IPS-NIHi7 (cell line): ENCODE measurements around the gene GNAI2.
"Not testable (repeated sequence)": the region's sequence is repeated elsewhere in the genome, so short reads cannot be mapped to it uniquely, and the experiment has no call there.

Experiments used
- DNase-seq: peaks from one replicate; pipeline ENCODE4 v3.0.0; 2012; ENCODE audit warnings: mixed read lengths; ENCODE audit errors: extremely low spot score

The GNAI2 gene

GRCh38 chr3:50245251-50245745 lies 9.3 kb downstream of the GNAI2 start:
- DNase-seq = no peak

DNA sequence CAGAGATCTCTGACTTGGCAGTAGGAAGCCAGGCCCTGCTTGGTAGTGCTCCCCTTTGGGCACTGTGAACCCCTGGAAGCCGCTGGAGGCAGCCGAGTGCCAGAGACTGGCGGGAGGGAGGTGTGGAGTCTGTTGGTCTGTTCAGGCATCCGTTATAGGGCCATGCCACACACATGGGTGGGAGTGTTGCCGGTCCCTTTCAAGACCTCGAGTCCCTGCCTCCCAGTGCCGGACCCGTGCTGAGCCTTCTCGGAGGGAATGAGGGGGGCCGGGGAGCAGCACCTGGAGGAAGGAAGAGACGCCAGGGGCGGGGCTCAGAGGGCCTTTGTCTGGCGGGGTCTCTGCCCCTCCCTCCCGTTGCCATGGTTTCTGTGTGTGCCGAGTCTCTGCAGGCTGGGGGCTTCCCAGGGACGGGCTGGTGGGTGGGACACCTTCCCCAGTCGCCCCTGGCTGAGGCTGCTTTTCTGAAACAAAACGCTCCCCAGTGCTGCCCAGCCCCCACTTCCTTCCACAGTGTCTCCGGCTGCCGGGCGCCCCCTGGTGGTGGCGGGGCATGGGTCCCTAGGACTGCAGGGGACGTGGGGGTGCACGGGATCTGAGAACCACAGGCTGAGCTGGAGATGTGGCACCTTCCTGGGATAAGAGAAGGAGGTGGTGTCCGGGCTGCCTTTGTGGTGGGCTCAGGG lies 10.0 kb downstream of the GNAI2 start:
- peak; percentile 83 for DNase-seq

DNA sequence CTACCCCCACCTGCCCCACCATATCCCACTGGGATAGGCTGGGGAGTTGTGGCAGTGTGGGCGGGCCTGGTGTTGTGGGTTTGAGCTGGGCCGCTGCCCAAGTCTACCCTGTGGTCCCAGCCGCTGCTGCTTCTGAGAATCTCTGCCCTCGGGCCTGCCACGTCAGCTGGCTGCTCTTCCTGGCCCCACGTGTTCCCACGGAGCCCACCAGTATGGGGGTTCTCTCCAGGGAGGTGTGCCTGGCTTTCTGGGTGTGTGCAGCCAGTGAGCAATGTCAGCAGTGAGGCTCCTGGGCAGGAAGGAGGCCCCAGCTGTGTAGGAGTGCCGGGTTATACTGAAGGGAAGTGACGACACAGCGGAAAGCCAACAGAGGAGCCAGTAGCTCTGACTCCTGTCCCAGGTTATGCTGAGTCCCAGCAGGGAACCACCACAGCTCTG lies 10.5 kb downstream of the GNAI2 start:
- no peak for DNase-seq

GRCh38 chr3:50248387-50248786 lies 12.4 kb downstream of the GNAI2 start:
- no peak for DNase-seq

DNA sequence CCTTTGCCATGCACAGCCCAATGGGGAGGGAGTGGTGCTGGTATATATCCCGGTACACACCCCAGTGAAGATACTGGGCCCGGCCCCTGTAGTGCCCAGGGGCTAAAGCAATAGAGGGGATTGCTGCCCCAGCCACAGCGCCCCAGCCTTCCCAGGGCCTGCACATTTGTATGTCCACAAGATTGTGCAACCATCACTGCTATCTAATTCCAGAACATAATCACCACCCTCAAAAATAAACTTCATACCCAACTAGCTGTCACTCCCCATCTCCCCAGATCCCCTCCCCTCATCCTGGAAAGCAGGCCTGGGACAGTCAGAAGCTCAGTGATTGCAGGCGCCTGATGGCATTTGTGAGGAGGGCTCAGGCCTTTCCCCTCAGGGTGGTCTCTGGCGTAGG lies 13.5 kb downstream of the GNAI2 start:
- DNase-seq = no peak

GRCh38 chr3:50250514-50250913 lies 14.5 kb downstream of the GNAI2 start:
- no peak for DNase-seq

GRCh38 chr3:50251220-50251619 lies 15.2 kb downstream of the GNAI2 start:
- no peak for DNase-seq

- DNase-seq = no peak
Measured at GRCh38 chr3:50254577-50255250, 18.7 kb downstream of the GNAI2 start.

GRCh38 chr3:50255251-50255615 lies 19.2 kb downstream of the GNAI2 start:
- no peak for DNase-seq

GRCh38 chr3:50256978-50257890 lies 21.2 kb downstream of the GNAI2 start:
- peak; percentile 58 for DNase-seq

- no peak for DNase-seq
Measured at GRCh38 chr3:50258029-50258680, 22.2 kb downstream of the GNAI2 start.

- DNase-seq = no peak
Measured at GRCh38 chr3:50258979-50259378, 23.0 kb downstream of the GNAI2 start.

- no peak for DNase-seq
Measured at GRCh38 chr3:50259432-50260026, 23.5 kb downstream of the GNAI2 start.

DNA sequence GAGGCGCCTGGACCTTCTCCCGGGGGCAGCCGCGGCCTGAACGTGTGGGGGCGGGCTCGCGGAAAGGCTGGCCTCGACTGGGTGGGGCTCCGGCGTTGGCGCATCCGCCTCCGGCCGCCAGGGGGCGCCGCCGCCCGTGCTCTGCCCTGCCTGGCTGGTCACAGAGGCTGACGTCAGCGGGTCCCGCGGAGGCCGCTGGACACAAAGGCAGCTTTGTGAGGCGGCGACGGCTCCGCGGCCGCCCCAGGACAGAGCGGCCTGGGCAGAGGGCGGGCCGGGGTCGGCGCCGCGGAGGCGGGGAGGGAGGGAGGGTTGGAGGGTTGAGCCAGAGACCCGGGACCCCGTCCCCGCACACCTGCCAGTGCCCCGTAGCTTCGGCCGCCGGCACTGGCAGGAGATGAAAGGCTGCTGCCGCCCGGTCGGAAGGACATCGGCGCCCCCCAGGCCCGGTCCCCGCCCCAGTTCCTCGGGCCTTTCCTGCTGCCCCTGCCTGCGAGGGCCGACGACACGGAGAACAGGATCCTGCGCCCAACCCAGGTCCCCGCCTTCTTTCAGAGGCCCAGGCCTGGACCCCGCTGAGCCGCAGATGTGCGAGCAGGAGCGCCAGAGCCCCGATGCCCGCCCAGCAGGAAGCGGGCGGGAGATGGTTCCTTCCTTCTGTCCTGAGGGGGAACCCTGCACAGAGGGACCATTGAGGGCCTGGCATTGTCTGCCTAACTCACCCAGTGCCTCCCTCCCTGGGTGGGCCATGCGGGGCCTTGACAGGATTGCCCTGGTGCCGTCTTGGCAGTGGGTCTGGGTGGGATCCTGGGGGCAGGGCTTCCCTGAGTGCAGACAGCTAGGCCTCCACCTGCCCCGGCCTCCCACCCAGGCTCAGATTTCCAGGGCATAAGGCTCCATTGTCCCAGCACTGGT lies 24.3 kb downstream of the GNAI2 start:
- peak; percentile 91 for DNase-seq

DNA sequence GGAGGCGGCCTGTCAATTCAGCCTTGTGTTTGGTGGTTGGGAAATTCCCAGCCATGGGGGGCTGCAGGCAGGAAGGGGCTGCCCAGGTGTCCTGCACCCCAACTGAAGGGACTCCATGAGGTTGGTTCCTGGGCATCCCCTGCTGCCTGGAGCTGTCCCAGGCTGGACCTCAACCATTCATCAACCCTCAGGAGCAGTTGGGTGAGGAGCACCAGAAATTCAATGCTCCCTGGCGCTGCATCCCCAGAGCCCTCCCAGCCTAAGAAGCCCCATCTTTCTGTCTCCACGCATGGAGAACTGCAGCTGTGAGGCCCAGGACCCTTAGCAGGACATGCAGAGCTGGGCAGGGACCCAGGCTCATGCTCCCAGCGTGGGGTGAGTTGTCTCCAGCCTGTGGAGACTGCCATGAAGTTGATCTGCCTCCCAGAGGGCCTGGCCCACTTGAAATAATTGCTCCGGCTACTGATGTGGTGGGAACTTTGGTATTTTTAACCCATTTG lies 25.0 kb downstream of the GNAI2 start:
- DNase-seq = no peak

GRCh38 chr3:50261505-50261904 lies 25.5 kb downstream of the GNAI2 start:
- DNase-seq = no peak

DNA sequence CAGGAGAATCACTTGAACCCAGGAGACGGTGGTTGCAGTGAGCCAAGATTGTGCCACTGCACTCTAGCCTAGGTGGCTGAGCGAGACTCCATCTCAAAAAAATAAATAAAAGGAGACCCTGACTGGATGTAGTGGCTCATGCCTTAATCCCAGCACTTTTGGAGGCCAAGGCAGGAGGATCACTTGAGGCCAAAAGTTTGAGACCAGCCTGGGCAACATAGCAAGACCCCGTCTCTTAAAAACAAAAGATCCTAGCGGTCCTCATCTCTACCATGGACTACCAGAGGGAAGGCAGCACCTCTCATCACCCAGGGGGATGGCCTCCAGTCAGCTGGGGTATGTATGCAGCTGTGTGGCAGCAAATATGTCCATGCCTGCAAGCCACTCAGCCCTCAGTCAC lies 26.2 kb downstream of the GNAI2 start:
- not testable (repeated sequence) for DNase-seq

DNA sequence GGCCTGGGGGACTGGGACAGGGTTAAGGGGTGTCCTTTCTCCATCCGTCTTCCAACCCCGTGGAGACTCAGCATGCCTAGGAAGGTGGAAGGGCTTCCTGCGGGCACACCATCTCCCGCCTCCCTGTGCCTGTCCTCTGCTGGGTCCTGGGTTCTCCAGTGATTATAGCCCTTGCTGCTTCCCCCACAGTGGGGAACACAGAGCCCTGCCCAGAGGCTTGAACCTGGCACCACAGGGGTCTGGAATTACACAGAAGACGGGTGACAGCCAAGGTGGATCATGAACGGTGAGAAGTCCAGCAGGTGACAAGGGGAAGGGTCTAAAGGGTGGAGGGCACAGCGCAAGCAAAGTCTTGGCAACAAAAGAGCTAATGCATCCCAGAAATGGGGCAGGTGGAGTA lies 26.8 kb downstream of the GNAI2 start:
- DNase-seq = no peak

DNA sequence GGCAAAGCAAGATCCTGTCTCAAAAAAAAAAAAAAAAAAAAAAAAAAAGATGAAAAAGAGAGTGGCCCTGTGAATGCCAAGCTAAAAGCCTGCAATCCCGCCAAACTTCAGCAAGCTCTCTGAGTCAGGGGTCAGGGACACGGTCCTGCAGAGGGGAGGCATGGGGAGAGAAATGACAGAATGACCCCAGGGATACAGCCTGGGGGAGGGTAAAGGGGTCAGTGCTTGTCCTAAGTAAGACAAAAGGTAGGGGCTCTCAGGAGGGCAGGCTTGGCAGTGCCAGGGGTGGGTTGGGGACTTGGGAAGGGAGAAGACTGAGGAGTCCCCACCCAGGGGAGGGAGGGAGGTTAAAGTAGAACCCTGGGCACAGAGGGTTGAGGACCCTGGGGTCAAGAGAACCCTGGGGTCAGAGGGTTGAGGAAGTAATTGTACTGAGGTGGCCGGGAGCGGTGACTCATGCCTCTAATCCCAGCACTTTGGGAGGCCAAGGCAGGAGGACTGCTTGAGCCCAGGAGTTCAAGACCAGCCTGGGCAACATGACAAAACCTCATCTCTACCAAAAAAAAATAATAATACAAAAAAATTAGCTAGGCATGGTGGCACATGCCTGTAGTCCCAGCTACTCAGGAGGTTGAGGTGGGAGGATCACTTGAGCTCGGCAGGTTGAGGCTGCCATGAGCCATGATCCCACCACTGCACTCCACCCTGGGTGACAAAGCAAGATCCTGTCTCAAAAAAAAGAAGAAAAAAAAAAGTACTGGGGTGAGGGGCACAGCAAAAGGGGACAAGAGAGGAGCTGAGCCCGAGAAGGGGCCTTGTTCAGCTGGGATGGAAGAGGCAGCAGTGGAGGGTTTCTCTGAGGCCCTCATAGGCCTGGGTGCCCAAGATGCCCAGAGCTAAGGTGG lies 27.7 kb downstream of the GNAI2 start:
- no peak for DNase-seq
